ENCODE data around the gene LETMD1.
A peak's percentile ranks its signal among the peaks of the same experiment; 100 is the strongest.
"Not testable (repeated sequence)": the region's sequence is repeated elsewhere in the genome, so short reads cannot be mapped to it uniquely, and the experiment has no call there.

The LETMD1 gene, protein sequence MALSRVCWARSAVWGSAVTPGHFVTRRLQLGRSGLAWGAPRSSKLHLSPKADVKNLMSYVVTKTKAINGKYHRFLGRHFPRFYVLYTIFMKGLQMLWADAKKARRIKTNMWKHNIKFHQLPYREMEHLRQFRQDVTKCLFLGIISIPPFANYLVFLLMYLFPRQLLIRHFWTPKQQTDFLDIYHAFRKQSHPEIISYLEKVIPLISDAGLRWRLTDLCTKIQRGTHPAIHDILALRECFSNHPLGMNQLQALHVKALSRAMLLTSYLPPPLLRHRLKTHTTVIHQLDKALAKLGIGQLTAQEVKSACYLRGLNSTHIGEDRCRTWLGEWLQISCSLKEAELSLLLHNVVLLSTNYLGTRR

GRCh38 chr12:51047655-51048540 is at the start of gene LETMD1:
LETMD1 (plus strand) TSS chr12:51048327; CDS start chr12:51048357, 30 bp downstream.
- DNase-seq, result peak; percentile 96

DNA sequence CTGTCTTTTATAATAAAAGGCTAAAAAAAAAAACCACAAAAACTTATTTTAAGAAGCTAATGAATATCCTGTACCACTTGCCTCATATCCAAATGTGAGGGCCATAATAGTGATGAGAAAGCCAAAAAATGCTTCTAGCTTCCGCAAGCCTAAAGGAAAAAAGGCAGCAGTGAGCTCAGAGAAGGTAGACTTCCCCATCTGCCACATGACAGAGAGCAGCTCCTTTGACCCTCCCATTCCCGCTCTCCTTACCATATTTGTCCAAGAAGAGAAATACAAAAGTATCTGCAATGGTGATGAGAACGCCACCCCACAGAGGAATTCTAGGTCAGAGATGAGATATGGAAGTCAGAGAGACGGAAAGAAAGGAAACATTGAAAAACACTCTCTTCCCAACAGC is 49.0 kb upstream of the LETMD1 start:
- no peak for DNase-seq

DNA sequence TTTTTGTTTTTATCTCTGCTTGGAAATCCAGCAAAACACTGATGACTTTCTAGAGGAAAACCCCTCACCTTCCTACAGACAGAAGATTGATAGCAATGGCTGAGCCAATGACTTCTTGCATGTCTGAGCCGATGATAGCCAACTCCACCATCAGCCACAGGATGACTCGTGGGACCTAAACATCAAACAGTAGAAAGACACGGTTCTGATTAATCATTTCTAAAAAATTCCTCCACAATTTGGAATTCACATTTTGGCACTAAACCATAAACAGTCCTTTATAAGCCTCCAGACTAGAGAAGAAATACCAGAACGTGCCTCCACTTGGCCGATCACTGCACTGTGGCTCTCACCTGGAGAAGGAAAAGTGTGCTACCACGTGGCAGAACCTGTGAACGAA is 47.9 kb upstream of the LETMD1 start:
- DNase-seq, result no peak

- DNase-seq, result no peak
These were observed 46.3 kb upstream of the LETMD1 start for GRCh38 chr12:51001799-51002198.

DNA sequence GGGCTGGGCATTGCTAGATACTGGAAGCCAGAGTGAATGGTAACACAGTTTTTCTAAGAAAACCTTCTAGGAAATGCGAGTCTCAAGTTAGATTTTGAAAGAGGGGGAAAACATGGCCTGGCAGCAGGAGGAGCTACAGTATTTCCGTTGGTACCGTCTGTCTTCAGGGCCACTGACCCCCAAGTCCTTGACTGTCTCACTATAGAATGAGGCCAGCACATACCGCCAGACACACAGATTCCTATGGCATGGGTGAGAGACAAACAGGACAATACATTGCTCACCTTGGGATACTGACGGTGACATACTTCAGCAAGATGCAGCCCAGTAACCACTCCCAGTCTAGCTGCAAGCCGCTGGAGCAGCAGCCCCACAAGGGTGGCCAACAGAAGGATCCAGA is 43.6 kb upstream of the LETMD1 start:
- no peak for DNase-seq

GRCh38 chr12:51005030-51005429 is 43.1 kb upstream of the LETMD1 start:
- DNase-seq, result no peak

GRCh38 chr12:51005671-51006070 is 42.5 kb upstream of the LETMD1 start:
- no peak for DNase-seq

DNA sequence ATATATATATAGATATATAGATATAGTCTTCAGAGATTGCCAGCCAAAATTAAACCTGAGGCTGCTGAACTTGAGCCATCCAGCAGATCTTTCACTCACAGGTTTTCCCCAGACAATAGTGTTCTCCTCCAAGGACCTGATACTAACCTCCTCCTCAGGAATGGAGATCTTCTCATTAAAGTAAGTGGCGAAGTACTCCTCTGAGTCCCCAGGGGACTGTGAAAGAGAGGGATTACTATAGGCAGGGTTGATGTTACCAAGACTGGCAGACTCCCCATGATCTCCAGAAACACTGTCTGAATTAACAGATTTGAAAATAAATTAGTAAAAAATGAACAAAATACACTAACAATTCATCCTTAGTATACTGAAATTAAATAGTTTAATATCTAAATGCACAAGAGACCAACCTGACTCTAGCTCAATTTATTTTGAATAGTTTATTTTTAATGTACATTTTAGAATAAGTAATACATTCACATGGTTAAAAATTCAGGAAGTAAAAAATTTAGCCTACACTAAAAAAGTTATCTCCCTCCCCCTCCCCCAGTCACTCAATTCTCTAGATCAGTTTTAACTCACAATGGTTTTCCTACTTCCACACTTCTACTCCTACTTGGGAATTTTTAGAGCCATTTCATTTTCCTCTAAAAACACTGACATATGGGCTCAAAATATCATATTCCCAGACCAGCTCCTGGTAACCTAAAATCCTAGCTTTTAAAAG is 39.6 kb upstream of the LETMD1 start:
- DNase-seq, result no peak

DNA sequence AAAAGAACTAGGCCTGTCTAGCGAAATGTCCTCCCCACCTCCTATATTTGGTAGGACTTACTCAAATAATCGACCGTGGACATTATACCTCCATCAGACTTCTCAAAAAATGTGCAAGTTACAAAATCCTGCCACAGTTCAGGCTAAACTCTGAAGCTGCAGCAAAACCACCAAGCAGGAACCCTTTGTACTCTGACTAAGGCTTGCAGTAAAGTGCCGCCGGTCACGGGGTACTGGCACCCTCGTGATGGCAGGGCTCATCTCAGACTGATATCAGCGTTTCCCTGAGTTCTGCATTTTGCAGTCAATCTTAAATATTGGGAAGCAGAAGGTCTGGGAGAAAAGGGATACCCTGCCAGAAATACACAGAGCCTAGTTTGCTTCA is 39.1 kb upstream of the LETMD1 start:
- DNase-seq, result no peak

- DNase-seq, result no peak
These were observed 36.2 kb upstream of the LETMD1 start for GRCh38 chr12:51011955-51012354.

DNA sequence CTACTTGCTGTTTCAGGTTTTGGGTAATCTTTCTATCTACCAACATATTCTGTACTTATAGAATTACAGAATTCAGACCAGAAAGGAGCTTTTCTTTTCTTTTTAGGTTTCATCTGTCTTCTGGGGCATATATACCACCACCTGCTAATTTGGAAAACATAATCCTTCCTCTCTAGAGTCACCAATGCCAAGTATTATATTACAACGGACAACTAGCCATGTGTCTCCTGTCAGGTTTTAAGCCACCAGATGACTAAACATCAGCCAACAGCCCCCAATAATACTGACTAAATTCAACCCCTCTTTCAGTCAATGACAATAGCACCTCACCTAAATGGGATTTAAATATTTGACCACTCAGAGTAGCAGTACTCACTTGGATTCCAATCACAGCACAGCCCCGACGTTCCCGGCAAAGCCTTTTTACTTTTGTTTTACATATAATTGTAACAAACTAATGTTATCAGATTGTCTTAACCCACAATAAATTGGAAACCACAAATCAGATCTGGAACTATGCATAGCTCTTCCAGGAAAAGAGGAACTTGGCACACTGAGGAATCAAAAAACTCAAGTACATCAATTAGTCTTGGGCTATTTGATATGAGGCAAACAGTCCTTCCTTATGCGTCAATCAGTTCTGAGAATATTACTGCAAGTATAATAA is 35.4 kb upstream of the LETMD1 start:
- no peak for DNase-seq

DNA sequence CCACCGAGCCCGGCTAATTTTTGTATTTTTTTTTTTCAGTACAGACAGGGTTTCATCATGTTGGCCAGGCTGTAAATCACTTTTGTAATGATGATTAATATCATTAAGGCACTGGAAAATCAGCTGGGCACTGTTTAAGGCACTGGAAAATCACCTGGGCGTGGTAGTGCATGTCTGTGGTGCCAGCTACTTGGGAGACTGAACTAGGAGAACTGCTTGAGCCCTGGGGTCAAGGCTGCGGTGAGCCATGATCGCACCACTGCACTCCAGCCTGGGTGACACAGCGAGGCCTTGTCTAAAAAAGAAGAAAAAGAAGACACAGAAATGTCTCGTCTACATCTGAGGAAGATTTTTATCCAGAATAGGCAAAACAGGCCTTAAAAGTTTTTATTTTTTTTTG is 34.7 kb upstream of the LETMD1 start:
- no peak for DNase-seq

- not testable (repeated sequence) for DNase-seq
These were observed 33.7 kb upstream of the LETMD1 start for GRCh38 chr12:51014467-51014866.

DNA sequence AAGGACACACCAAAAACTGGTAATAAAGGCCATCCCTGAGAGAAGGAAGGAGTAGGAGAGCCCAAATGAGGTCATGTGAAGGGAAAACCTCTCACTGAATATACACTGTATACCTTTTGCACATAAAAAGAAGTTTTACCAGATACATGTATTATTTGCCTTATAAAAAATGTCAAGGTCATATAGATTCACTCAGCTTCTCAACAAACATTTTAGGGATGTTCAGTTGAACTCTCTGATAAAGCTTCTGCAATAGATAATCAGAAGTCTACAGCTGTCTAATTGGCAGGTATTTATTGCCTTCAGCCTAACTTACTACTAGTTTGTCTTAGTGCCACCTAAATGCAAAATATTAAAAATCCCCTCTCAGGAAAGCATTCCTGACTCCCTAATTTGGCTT is 30.7 kb upstream of the LETMD1 start:
- DNase-seq, result no peak

- no peak for DNase-seq
These were observed 29.2 kb upstream of the LETMD1 start for GRCh38 chr12:51018956-51019355.

- DNase-seq, result no peak
These were observed 28.2 kb upstream of the LETMD1 start for GRCh38 chr12:51019927-51020326.

GRCh38 chr12:51020448-51021182 is 27.5 kb upstream of the LETMD1 start:
- DNase-seq, result no peak

- DNase-seq, result no peak
These were observed 26.4 kb upstream of the LETMD1 start for GRCh38 chr12:51021694-51022093.

DNA sequence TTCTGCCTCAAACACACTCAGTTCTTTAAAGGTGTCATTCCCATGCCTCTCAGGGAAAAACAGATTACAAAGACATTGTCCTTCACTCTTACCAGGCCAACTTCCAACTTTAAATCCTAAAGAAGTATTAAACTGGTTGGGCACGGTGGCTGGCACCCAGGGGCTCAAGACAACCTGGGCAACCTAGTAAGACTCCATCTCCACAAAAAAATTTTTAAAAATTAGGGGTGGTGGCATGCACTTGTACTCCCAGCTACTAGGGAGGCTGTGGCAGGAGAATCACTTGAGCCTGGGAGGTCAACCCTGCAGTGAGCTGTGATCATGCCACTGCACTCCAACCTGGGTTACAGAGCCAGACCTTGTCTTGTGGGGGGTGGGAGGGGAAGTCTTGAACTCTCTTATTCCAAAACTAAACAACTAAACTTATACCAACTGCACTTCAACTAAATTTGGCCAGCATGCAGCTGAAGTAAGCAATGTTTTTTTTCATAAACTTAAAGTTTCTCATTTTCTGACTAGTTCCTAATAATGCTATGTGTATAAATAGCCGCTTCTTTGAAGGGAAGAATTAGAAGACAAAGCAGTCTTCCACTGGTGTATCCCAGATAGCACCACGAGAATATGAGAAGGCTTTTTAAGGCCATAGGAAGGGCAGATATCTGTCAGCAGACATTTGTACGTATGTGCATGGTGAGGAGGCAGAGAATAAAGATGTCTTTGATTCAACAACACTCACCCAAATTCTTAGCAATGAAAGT is 24.3 kb upstream of the LETMD1 start:
- no peak for DNase-seq

GRCh38 chr12:51025338-51025835 is 22.7 kb upstream of the LETMD1 start:
- DNase-seq, result peak; percentile 70
